ENCODE results near the gene RMND1.

RMND1 gene

GRCh38 chr6:151409260-151409659 lies 42.7 kb downstream of the RMND1 start:
- no peaks in the 10 kb centered on the region for H3K27me3 ChIP-seq (ENCODE audit: insufficient read depth, low read length, poor library complexity, severe bottlenecking)

GRCh38 chr6:151408858-151409257 lies 43.1 kb downstream of the RMND1 start:
- no peaks in the 10 kb centered on the region for H3K9me2 ChIP-seq (replicated peaks; ENCODE audit: low read depth, low read length)
- peaks cover 3% of the 10 kb centered on the region; the same call in 1 of the 2 replicates for H3F3A ChIP-seq (ENCODE audit: low read depth)
- H3K27me3 ChIP-seq (ENCODE audit: insufficient read depth, low read length, poor library complexity, severe bottlenecking), result no peaks in the 10 kb centered on the region
- H2AFZ ChIP-seq (ENCODE audit: low read length), result no peak overlapping the region
- no peaks in the 10 kb centered on the region for H3K9me3 ChIP-seq (ENCODE audit: insufficient read depth, low read depth, low read length)
- no peak overlapping the region for H3K4me3 ChIP-seq (ENCODE audit: low read length, poor library complexity, severe bottlenecking)
- no peak overlapping the region for H3K4me2 ChIP-seq (ENCODE audit: low read depth, low read length, poor library complexity, severe bottlenecking)
- H3K9ac ChIP-seq (ENCODE audit: low read depth, low read length, poor library complexity, severe bottlenecking), result no peak overlapping the region
- TF ChIP-seq CTCF (conservative IDR thresholded peaks at IDR 0.05; ENCODE audit: low read length) (no peak), EZH2phosphoT487 (IDR thresholded peaks at IDR 0.05; ENCODE audit: borderline replicate concordance) (no peak)
- peaks cover under 1% of the 10 kb centered on the region; the same call in 1 of the 2 replicates for H3K79me2 ChIP-seq (ENCODE audit: insufficient read depth, low read length)
- peaks cover 9% of the 10 kb centered on the region for H4K20me1 ChIP-seq (ENCODE audit: insufficient read depth, low read length, poor library complexity, severe bottlenecking)
- no peaks in the 10 kb centered on the region for H3K4me1 ChIP-seq (ENCODE audit: insufficient read depth, low read length, poor library complexity, severe bottlenecking)
- H3K36me3 ChIP-seq (ENCODE audit: insufficient read depth, low read length), result peaks cover 42% of the 10 kb centered on the region; the same call in 1 of the 2 replicates

More at GRCh38 chr6:151409260-151409659, 42.7 kb downstream of the RMND1 start:
- Histone ChIP-seq H3K36me3 (ENCODE audit: insufficient read depth, low read length) (peaks cover 45% of the 10 kb centered on the region), H4K20me1 (ENCODE audit: insufficient read depth, low read length, poor library complexity, severe bottlenecking) (peaks cover 8% of the 10 kb centered on the region), H3K4me3 (ENCODE audit: low read length, poor library complexity, severe bottlenecking) (no peak overlapping the region), H3K9ac (ENCODE audit: low read depth, low read length, poor library complexity, severe bottlenecking) (no peak overlapping the region), H3K79me2 (ENCODE audit: insufficient read depth, low read length) (no peaks in the 10 kb centered on the region), H3K4me1 (ENCODE audit: insufficient read depth, low read length, poor library complexity, severe bottlenecking) (no peaks in the 10 kb centered on the region), H2AFZ (ENCODE audit: low read length) (no peak overlapping the region), H3K9me2 (replicated peaks; ENCODE audit: low read depth, low read length) (no peaks in the 10 kb centered on the region), H3K9me3 (ENCODE audit: insufficient read depth, low read depth, low read length) (no peaks in the 10 kb centered on the region), H3K4me2 (ENCODE audit: low read depth, low read length, poor library complexity, severe bottlenecking) (no peak overlapping the region), H3F3A (ENCODE audit: low read depth) (peaks cover 3% of the 10 kb centered on the region; the same call in 1 of the 2 replicates)
- no peak for TF ChIP-seq EZH2phosphoT487 (IDR thresholded peaks at IDR 0.05; ENCODE audit: borderline replicate concordance)
- no peak for TF ChIP-seq CTCF (conservative IDR thresholded peaks at IDR 0.05; ENCODE audit: low read length)

DNA sequence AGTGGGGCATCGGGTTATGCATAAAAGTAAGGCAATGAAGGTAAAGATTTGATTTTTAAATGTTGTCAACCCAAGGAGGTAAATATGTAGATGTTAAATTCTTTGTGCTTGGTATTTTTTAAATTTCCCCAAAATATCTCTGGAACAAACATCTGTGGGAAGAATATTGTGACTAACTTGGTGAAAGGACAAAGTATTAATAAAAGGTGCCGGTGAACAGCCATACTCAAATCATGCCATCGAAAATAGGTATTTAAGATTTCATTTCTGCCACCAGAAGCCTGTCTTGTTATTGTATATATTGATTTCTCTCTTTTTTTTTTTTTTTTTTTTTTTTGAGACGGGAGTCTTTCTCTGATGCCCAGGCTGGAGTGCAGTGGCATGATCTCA lies 48.0 kb downstream of the RMND1 start:
- Histone ChIP-seq H4K20me1 (ENCODE audit: insufficient read depth, low read length, poor library complexity, severe bottlenecking) (peaks cover 54% of the 10 kb centered on the region), H3K9ac (ENCODE audit: low read depth, low read length, poor library complexity, severe bottlenecking) (no peak overlapping the region), H3K36me3 (ENCODE audit: insufficient read depth, low read length) (peaks cover 40% of the 10 kb centered on the region; the same call in 1 of the 2 replicates), H3F3A (ENCODE audit: low read depth) (peaks cover 9% of the 10 kb centered on the region; the same call in 1 of the 2 replicates), H3K4me1 (ENCODE audit: insufficient read depth, low read length, poor library complexity, severe bottlenecking) (peaks cover 6% of the 10 kb centered on the region), H3K9me2 (replicated peaks; ENCODE audit: low read depth, low read length) (no peaks in the 10 kb centered on the region), H3K4me3 (ENCODE audit: low read length, poor library complexity, severe bottlenecking) (no peak overlapping the region), H3K4me2 (ENCODE audit: low read depth, low read length, poor library complexity, severe bottlenecking) (no peak overlapping the region), H3K79me2 (ENCODE audit: insufficient read depth, low read length) (peaks cover 48% of the 10 kb centered on the region), H2AFZ (ENCODE audit: low read length) (no peak overlapping the region), H3K27me3 (ENCODE audit: insufficient read depth, low read length, poor library complexity, severe bottlenecking) (no peaks in the 10 kb centered on the region), H3K9me3 (ENCODE audit: insufficient read depth, low read depth, low read length) (no peaks in the 10 kb centered on the region)
- TF ChIP-seq CTCF (conservative IDR thresholded peaks at IDR 0.05; ENCODE audit: low read length), result no peak
- TF ChIP-seq EZH2phosphoT487 (IDR thresholded peaks at IDR 0.05; ENCODE audit: borderline replicate concordance), result no peak

Data from Loucy (cell line).